Fibroblast of pulmonary artery (primary cell): ENCODE measurements around the gene CACNA1C.

ENCODE experiments used
- DNase-seq: peaks from one replicate; pipeline ENCODE4 v3.0.0-alpha.2; 2010; ENCODE audit warnings: low read depth
- H3K4me3 ChIP-seq: replicated peaks from 2 replicates; pipeline ENCODE4 v1.5.1; 2011; ENCODE audit warnings: low read depth, mild to moderate bottlenecking, control low read depth, low read length, moderate library complexity
- TF ChIP-seq, protein P1 (sequence below): IDR thresholded peaks from 2 replicates; pipeline ENCODE4 v1.5.1; 2011; ENCODE audit warnings: mild to moderate bottlenecking, control low read depth, low read length, inconsistent platforms; ENCODE audit errors: missing control alignments

The CACNA1C gene

DNA sequence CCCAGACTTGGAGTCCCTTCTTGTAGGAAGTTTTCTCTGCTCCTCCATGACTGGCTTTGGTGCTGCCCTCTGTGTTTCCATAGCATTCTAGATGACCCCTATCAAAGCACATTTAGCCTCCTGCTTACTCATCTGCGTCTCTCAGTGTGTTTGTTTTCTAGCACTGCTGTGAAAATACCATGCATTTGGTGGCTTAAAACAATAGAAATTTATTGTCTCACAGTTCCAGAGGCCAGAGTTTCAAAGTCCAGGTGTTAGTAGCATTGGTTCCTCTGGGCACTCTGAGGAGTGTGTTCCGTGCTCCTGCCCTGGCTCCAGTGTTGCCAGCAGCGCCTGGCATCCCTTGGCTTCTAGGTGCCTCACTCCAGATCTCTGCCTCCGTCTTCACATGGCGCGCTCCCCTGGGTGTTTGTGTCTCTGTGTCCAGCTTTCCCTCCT lies 86.1 kb downstream of the CACNA1C start:
- TF ChIP-seq, protein P1, sequence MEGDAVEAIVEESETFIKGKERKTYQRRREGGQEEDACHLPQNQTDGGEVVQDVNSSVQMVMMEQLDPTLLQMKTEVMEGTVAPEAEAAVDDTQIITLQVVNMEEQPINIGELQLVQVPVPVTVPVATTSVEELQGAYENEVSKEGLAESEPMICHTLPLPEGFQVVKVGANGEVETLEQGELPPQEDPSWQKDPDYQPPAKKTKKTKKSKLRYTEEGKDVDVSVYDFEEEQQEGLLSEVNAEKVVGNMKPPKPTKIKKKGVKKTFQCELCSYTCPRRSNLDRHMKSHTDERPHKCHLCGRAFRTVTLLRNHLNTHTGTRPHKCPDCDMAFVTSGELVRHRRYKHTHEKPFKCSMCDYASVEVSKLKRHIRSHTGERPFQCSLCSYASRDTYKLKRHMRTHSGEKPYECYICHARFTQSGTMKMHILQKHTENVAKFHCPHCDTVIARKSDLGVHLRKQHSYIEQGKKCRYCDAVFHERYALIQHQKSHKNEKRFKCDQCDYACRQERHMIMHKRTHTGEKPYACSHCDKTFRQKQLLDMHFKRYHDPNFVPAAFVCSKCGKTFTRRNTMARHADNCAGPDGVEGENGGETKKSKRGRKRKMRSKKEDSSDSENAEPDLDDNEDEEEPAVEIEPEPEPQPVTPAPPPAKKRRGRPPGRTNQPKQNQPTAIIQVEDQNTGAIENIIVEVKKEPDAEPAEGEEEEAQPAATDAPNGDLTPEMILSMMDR, result no peak
- no peak overlapping the region for H3K4me3 ChIP-seq
- no peak for DNase-seq

DNA sequence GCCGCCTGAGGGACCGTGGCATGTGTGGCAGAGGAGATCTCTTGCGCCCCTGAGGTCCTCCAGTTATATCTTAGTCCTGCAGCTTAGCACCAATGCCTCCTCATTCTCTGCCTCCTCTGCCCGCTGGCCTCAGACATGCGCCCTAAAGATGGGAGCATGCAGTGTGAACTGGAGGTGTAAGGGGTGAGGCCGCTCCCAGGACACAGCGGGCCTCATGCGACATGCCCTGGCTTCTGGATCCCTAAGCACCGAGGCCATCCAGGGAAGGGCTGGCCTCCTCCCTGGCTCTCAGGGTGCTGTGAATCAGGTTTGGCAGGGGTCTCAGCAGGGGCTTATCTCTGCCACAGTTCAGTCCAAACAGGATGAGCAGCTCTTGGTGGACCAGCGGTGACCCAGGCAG lies 86.9 kb downstream of the CACNA1C start:
- no peak for DNase-seq
- H3K4me3 ChIP-seq, result no peak overlapping the region
- TF ChIP-seq, protein P1, result no peak

DNA sequence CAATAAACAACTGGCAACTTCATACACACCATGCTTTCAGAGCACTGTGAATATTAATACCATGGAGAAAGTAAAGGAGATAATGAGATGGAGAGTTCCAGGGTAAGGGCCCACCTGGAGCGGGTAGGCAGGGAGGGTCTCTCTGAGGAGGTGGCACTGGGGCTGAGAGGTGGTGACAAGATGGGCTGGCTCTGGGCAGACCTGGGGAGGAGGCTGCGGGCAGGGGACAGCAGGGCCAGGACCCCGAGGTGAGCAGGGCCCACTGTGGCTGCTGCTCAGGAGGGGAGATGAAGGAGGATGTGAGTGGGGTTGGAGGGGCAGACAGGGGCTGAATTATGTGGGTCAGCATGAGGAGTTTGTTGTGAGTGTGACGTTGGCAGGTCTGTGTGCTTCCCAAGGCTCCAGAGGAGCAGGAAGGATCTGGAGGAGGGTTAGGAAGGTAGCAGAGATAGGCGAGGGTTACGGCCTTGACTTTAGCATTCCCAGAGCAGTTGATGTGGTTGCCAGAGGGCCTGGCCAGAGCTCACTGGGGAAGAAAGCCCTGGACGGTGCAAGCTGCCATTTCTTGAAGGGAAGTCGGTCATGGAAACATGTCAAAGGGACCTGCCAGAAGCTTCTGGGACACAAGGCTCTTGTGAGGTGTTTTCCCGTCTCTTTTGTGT lies 88.2 kb downstream of the CACNA1C start:
- no peak overlapping the region for H3K4me3 ChIP-seq
- TF ChIP-seq, protein P1, result no peak
- no peak for DNase-seq

- TF ChIP-seq, protein P1, result no peak
- no peak overlapping the region for H3K4me3 ChIP-seq
- no peak for DNase-seq
These were observed 89.3 kb downstream of the CACNA1C start for GRCh38 chr12:2142068-2142467.

DNA sequence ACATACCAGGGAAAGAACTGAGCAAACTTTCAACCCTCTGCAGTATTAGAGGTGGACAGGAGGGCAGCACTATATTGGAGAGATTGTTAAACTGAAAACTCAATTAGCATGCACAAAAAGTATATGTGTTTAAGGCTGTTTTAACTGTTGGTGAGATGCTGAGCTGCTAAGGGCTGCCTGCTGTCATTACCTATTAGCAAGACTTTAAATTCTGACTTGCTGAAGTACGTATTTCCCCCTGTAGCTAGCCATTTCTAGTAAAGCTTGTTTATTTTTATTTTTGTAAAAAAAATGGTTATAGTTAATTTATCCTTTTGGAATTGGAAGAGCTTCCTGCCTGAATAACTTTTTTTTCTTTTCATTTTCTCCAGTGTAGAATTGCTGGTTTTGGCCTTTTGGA lies 92.2 kb downstream of the CACNA1C start:
- TF ChIP-seq, protein P1, result no peak
- no peak overlapping the region for H3K4me3 ChIP-seq
- DNase-seq, result no peak

GRCh38 chr12:2145433-2145998 lies 92.7 kb downstream of the CACNA1C start:
- TF ChIP-seq, protein P1, result no peak
- H3K4me3 ChIP-seq, result no peak overlapping the region
- DNase-seq, result no peak

- TF ChIP-seq, protein P1, result no peak
- H3K4me3 ChIP-seq, result no peak overlapping the region
- DNase-seq, result no peak
These were observed 94.5 kb downstream of the CACNA1C start for GRCh38 chr12:2147335-2147734.
